Activated CD8-positive, alpha-beta memory T cell treated with anti-CD3 and anti-CD28 coated beads for 36 hours (primary cell): ENCODE measurements around the gene NAALADL2. TPM values are rescaled to one million over a fixed set of nuclear protein-coding genes. Genes with fewer than 3 reads are reported as not detected.
"Not testable (repeated sequence)": the region's sequence is repeated elsewhere in the genome, so short reads cannot be mapped to it uniquely, and the experiment has no call there.

Experiments
- CTCF ChIA-PET: fragments of 350-600 bp; sonication (Branson Sonifier 250); formaldehyde crosslinking; loops from one replicate; lab custom pipeline; 2021; ENCODE audit warnings: antibody characterized with exemption; lab: Charles Lee
- POLR2A ChIA-PET: fragments of 350-600 bp; sonication (Branson Sonifier 250); formaldehyde crosslinking; loops from one replicate; lab custom pipeline; 2021; ENCODE audit warnings: antibody characterized with exemption; lab: Charles Lee
- total RNA-seq, 2 experiments: library from RNA; stranded (reverse); gene quantifications; one replicate each; pipeline ENCODE4 v1.2.3, GENCODE V29; 2021

NAALADL2 gene
- total RNA-seq, 2 experiments from 2014 or later = not detected

- ChIA-PET POLR2A (no interaction called here), CTCF (no interaction called here)
Observed at GRCh38 chr3:175107231-175107630, 248.1 kb downstream of the NAALADL2 start.

GRCh38 chr3:175107995-175108394 is 248.9 kb downstream of the NAALADL2 start:
- POLR2A ChIA-PET = no interaction called here
- CTCF ChIA-PET = no interaction called here

- CTCF ChIA-PET = no interaction called here
- POLR2A ChIA-PET = no interaction called here
Observed at GRCh38 chr3:175108613-175109151, 249.5 kb downstream of the NAALADL2 start.

- ChIA-PET POLR2A (no interaction called here), CTCF (no interaction called here)
Observed at GRCh38 chr3:175111036-175111435, 251.9 kb downstream of the NAALADL2 start.

GRCh38 chr3:175118382-175118941 is 259.3 kb downstream of the NAALADL2 start:
- ChIA-PET POLR2A (no interaction called here), CTCF (no interaction called here)

- ChIA-PET CTCF (no interaction called here), POLR2A (no interaction called here)
Observed at GRCh38 chr3:175121225-175121624, 262.1 kb downstream of the NAALADL2 start.

GRCh38 chr3:175127075-175127662 is 268.0 kb downstream of the NAALADL2 start:
- POLR2A ChIA-PET = no interaction called here
- CTCF ChIA-PET = no interaction called here

- ChIA-PET CTCF (no interaction called here), POLR2A (no interaction called here)
Observed at GRCh38 chr3:175129126-175129525, 270.0 kb downstream of the NAALADL2 start.

- CTCF ChIA-PET = no interaction called here
- POLR2A ChIA-PET = no interaction called here
Observed at GRCh38 chr3:175129571-175129970, 270.4 kb downstream of the NAALADL2 start.

- CTCF ChIA-PET, POLR2A ChIA-PET: not testable (repeated sequence)
Observed at GRCh38 chr3:175131866-175132265, 272.7 kb downstream of the NAALADL2 start.

- POLR2A ChIA-PET = not testable (repeated sequence)
Observed at GRCh38 chr3:175132706-175133105, 273.6 kb downstream of the NAALADL2 start.

GRCh38 chr3:175144368-175144767 is 285.2 kb downstream of the NAALADL2 start:
- CTCF ChIA-PET = no interaction called here
- POLR2A ChIA-PET = no interaction called here

More at GRCh38 chr3:175132706-175133105, 273.6 kb downstream of the NAALADL2 start:
- CTCF ChIA-PET = not testable (repeated sequence)

- POLR2A ChIA-PET = no interaction called here
- CTCF ChIA-PET = no interaction called here
Observed at GRCh38 chr3:175146258-175146657, 287.1 kb downstream of the NAALADL2 start.

- ChIA-PET POLR2A (no interaction called here), CTCF (no interaction called here)
Observed at GRCh38 chr3:175149675-175150074, 290.5 kb downstream of the NAALADL2 start.

- ChIA-PET POLR2A (no interaction called here), CTCF (no interaction called here)
Observed at GRCh38 chr3:175150812-175151401, 291.8 kb downstream of the NAALADL2 start.

GRCh38 chr3:175153595-175153994 is 294.5 kb downstream of the NAALADL2 start:
- ChIA-PET POLR2A (no interaction called here), CTCF (no interaction called here)

- POLR2A ChIA-PET = no interaction called here
- CTCF ChIA-PET = no interaction called here
Observed at GRCh38 chr3:175155172-175155571, 296.0 kb downstream of the NAALADL2 start.

- CTCF ChIA-PET = no interaction called here
- POLR2A ChIA-PET = no interaction called here
Observed at GRCh38 chr3:175159202-175159601, 300.1 kb downstream of the NAALADL2 start.

GRCh38 chr3:175161291-175161690 is 302.2 kb downstream of the NAALADL2 start:
- ChIA-PET CTCF (no interaction called here), POLR2A (no interaction called here)

GRCh38 chr3:175163686-175164085 is 304.6 kb downstream of the NAALADL2 start:
- ChIA-PET CTCF (no interaction called here), POLR2A (no interaction called here)

GRCh38 chr3:175173117-175173516 is 314.0 kb downstream of the NAALADL2 start:
- CTCF ChIA-PET, POLR2A ChIA-PET: not testable (repeated sequence)
